Measurements from ENCODE around the gene MTUS2.

DNA sequence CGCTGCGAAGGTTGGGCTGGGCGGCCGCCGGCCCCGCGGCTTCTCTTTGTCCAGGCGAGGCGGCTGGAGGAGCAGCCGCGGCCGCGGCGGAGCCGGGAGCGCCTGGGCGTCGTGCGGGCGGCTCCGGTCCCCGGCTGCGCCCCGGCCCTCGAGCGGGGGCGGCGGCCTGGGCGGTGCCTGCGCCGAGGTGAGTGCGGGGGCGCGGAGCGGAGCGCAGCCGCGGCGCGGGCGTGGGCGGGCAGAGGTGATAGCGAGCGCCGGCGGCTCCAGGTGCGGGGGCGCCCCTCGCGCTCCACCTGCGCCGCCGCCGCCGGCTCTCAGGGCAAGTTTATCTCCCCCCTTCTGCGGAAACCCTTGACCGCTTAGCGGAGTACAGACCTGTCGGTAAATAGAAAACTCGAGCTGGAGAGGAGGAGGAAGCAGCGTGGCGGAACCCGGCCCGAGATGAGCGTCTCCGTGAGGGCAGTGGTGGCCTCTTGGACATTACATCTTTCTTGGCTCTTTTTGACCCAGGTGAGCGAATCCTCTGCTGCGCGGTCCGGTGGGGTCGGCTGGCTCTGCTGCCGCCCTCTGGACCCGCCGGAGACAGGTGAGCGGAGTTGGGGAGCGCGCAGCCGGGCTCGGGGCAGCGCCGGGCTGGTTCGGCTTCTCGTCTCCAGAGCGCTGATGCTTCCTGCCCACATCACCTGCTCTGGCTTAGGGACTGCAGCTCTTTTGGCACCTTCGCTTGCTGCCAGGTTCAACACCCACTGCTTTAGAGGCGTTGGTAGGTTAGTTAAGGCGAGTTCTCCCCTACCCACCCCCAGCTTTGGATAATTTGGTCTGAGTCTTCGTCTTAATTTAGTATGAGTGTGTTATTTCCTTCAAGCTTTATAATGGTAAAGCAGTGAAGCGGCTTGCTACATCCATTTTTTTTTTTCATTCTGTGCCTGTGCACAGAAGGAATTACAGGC, at the start of gene MTUS2:
- no peak for TF ChIP-seq POLR2AphosphoS5 (IDR thresholded peaks at IDR 0.05)
- TF ChIP-seq, protein P1, sequence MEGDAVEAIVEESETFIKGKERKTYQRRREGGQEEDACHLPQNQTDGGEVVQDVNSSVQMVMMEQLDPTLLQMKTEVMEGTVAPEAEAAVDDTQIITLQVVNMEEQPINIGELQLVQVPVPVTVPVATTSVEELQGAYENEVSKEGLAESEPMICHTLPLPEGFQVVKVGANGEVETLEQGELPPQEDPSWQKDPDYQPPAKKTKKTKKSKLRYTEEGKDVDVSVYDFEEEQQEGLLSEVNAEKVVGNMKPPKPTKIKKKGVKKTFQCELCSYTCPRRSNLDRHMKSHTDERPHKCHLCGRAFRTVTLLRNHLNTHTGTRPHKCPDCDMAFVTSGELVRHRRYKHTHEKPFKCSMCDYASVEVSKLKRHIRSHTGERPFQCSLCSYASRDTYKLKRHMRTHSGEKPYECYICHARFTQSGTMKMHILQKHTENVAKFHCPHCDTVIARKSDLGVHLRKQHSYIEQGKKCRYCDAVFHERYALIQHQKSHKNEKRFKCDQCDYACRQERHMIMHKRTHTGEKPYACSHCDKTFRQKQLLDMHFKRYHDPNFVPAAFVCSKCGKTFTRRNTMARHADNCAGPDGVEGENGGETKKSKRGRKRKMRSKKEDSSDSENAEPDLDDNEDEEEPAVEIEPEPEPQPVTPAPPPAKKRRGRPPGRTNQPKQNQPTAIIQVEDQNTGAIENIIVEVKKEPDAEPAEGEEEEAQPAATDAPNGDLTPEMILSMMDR (IDR thresholded peaks at IDR 0.05 in 8 of 11, conservative IDR thresholded peaks at IDR 0.05 in 3 of 11): no peak
